Stimulated activated CD8-positive, alpha-beta memory T cell treated with anti-CD3 and anti-CD28 coated beads, Interleukin-15, amount 100 ng/mL, for 4 hours (primary cell): Measurements from ENCODE around the gene MAD1L1.
"Not testable (repeated sequence)": the region's sequence is repeated elsewhere in the genome, so short reads cannot be mapped to it uniquely, and the experiment has no call there.

Experiments
- DNase-seq, 2 donors: peaks; one replicate each; pipeline ENCODE4 v3.0.0-alpha.2; 2020; ENCODE audit warnings: low read depth in 2 of 2

The MAD1L1 gene

DNA sequence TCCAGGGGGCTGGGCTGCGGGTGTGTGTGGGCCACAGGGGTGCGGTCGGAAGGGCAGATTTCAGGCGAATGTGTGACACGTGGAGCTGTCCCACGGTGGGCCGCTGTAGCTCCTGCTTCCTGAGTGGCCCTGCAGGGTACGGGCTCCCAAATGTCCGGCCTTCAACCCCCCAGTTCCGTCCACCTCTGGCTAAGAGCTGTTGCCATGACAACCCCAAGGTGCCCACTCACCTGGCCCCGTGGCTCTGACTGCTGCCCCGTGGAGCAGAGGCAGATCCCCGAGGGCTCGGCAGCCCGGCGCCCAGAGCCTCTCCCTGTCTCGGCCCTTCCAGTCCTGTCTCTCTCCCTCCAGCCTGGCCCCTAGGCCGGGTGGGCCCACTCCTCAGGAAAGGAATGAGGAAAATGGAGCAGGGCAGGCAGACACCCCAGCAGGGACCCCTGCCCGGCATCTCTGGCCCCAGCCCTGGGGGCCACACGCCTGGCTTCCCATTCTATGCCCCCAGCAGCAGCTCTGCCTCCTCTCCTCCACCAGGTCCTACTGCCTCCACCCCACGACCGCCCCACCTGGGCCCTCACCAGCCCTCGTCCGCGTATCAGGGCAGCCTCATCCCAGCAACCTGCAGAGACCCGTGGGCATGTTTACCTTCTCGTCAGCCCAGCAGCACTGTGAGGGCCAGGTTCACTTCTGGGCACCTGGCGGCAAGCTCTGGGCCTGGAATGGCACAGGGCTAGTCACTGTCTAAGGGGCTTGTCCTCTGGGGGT lies 347.1 kb downstream of the MAD1L1 start:
- DNase-seq = no peak

DNA sequence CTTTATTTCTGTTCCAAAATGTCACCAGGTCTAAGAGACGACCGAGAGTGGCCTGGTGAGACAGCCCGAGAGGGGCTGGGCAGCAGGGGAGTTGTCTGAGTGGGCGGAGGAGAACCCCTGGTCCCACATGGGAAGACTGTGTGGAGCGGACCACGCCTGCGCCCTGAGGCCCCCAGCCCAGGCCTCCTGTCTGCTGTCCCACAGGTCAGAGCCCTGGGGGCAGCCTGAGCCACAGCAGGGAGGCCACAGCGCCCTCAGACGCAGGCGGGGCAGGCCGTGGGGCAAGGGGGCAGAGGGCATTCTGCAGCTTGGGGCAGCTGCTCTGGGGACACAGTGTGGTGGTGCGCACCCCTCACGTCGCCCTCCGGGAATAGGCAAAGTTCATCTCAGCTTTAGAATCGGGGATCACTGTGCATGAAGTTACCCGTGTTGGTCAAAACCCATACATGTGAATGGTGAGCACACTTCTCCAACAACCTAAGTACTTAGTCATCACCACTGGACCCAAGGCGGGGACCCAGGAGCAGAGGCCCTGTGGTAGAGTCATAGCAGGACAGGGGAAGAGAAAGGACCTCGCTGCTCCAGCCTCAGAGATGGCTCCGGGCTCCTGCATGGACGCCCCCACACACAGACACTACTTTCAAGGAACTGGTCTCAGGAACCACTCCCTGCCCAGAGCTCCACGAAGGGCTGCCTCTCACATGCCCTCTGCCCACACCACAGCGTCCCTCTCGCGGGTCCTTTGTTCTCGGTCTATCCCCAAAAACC lies 348.0 kb downstream of the MAD1L1 start:
- DNase-seq = no peak

DNA sequence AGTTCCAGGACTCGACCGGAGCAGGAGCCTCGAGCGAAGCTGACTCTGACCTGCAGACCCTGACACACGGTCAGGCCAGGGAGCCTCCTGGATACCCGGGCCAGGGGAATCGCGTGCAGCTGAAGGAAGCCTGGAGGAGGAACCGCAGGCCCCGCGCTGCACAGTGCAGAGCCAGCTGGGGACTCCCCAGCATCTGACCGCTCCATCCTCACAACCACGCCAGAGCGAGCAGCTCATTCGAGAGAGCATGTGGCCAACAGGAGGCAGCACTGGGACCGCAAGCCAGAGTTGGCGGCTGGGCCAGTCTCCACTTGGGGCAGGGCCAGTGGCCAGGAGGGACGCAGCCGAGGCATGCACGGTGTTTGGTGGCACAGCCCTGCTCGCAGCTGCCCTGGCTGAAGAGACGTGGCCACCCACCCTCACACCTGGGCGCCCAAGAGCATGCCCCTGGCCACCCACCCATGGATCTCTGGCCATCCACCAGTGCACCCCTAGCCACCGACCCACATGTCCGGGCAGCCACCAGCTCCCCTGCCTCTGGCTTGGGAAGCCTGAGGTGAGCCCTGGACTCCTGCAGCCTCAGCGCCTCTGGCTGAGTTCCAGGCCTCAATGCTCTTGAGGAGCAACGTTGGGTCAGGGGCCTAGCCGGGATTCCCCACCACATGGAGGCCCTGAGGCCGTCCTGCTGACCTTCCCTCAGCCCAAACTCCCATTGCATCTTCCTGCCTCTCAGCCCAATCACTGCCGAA lies 348.7 kb downstream of the MAD1L1 start:
- DNase-seq = no peak

DNA sequence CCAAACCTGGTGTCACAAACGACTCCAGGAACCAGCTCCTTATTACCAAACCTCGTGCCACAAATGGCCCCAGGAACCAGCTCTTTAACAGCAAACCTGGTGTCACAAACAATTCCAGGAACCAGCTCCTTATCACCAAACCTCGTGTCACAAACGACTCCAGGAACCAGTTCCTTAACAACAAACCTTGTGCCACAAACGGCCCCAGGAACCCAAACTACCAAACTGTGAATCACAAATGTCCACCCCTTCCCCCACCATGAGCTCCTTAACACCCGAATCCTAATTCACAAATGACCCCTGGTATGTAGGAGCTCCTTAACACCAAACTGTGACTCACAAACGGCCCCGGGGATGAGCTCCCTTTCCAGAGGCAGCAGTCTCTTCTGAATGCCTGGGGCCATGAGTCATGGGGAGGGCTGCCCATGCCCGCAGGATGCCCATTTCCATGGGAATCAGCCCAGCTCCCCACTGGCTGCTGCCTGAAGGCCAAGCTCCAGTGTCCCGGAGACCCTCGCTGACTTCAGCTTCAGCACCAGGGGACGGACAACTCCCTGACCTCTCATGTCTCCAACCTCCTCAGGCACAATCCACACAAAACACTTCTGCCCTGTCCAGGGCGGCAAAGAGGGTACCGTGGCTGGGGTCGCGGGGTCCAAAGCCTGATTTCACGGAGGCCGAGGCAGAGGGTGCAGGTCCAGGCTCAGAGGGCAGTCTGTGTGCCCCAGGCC lies 349.5 kb downstream of the MAD1L1 start:
- no peak for DNase-seq

DNA sequence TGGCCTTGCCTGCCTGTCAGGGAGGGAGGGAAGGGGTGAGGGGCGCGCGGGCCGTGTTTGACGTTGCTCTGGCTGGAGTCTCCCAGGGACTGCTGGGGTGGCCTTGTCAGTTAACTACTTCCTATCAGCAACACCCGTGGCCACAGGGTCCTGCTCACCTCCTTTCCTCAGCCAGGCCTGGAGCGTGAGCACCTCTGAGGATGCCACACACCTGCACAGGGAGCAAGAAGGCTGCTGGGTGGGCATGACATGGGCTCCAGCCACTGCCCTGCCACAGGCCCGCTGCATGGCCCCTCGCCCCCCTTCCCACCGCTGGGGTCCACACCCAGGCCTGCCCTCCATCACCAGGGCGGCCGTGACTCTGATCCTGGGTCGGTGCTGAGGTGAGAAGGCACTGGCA lies 350.3 kb downstream of the MAD1L1 start:
- no peak for DNase-seq

DNA sequence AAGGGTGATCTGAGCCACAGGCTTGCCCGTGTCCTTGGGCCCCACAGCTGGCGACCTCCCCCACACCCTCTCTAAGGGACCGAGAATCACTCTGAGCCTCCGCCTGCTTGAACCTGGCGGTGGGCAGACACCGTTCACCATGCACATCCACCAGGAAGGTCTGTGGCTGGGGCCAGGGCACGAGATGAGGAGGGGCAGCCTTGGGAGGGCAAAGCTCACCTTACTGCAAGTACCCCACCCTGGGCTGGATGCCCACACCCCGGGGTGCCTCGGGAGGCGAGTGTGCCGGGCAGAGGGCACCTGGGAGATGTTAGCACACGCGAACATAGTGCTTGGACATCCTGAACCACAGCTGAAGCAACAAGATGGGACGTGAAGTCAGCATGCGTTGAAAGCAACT lies 350.8 kb downstream of the MAD1L1 start:
- no peak for DNase-seq

DNA sequence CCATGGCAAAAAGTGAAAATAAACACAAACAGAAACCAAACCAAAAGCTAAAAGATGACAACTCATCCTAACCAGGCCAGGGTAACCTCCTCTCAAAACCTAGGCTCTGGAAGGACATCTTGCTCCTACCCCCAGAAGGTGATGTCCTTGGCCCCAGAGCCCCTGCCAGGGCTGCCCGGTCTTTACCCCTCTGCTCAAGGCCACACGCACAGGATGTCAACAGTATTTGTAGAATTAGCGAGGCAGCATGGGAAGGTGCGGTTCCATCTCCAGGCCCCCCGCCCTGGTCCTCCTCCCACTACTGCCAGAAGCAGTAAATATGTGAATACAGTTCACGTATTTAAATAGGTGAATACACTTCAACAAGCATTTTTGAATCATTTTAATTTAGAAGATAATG lies 356.1 kb downstream of the MAD1L1 start:
- not testable (repeated sequence) for DNase-seq

DNA sequence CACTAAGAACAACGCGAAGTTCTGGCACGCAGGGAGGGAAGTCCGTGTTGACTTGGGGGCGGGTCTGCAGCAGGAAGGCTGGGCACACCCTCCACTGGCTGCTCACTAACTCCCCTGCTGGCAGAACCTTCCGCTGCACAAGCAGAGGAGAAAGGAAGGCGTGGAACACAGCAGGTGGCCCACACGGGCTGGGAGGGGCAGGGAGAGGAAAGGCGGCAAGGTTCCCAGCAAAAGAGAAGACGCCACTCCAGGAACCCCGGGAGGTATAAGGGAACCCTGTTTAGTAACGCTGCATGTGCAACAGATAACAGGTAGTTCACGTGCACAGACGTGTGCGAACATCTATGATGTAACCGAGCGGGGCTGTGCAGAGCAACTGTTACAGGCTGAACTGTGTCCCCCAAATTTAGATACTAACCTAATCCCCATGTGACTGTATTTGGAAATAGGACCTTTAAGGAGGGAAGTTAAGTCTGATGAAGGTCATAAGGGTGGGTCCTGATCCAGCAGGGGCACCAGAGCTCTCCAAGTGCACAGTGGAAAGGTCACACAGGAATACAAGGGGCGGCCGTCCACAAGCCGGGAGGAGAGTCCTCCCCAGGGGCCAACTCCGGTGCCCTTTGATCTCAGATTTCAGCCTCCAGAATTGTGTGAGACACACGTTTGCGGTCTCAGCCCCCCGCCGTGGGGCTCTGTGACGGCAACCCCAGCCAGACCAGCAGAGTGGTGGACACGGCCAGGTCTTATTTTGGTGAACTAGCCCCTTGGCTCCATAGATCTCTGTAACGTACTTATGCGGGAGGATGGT lies 357.1 kb downstream of the MAD1L1 start:
- DNase-seq = not testable (repeated sequence)

DNA sequence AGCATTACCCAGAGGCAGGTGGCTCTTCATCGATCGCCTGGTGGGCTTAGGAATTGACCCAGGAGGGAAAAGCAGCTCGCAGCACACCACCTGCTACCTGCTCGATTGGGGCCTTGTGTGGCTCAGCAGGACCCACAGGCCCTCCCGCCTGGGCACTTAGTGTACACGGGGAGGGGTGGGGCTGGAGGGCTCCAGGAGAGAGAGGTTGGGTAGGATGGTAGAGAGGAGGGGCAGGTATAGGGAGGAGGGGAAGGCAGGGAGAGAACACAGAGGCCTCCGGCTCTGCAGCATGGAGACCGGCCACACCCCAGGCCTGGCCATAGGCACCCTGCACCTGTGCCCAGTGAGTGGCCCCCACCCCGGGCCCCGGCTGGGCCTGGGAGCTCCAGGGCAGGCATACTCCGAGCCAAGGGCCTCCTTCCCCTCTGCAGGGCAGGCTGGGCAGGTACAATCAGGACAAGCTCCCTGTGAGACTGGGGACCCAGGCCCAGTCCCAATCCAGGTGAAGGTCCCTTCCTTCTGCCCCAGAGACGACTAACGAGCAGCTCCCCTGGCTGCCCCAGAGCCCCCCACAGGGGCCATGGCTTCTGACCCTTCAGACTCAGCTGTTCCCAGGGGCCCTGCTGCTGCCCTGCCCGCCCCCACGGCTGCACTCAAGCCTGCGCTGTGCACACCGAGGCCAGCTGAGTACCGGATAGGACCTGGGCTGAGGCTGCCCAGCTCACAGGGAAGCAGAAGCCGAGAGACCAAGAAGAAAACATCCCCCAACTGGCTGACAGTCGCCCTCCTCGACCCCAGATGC lies 358.0 kb downstream of the MAD1L1 start:
- DNase-seq = not testable (repeated sequence)

DNA sequence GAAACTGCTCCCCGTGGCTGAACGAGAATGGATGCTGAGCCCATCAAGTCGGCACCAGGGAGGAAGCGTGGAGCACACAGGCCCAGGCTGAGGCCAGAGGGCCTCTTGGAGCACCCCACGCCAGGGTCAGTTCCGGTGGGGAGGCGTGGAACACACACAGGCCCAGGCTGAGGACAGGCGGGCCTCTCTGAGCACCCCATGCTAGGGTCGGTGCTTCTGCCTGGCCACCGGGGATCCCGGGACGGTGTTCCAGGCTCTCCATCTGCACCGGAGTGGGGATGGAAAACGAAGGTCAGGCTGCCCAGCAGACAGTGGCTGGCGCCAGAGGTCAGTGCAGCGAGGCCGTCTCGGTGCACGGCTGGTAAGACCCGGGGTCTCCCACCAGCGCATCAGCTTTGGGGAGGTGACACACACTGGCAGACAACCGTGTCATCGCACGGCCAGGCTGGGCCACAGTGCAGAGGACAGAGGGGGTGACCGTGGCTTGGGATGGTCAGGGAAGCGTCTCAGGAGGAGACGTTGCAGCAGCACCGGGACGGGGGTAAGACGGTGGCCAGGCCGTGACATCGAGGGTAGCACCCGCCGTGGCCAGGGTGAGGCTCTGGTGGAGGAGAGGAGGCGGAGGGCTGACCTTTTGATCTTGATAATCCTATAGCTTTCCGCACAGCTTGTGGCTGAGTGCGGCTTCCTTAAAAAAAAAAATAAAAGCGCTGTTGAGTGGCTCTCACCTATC lies 358.7 kb downstream of the MAD1L1 start:
- DNase-seq = no peak

DNA sequence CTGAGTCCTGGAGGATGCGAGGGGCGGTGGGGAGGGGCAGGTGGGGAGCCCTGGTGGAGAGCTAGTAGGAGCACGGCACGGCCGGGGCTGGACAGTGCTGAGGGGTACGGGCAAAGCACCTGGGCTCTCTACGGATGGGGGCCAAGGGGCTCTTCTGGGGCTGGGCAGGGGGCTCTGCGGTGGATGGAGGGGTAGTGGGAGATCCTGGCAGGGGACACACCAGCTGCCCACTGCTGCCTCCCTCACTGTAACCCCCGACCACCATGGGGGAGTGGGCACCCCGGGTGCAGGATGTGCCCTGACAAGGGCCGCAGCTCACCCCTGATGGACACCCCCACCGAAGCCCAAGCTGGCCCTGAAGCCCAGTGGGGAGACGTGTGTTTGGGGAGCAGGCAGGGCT lies 359.3 kb downstream of the MAD1L1 start:
- DNase-seq = no peak

DNA sequence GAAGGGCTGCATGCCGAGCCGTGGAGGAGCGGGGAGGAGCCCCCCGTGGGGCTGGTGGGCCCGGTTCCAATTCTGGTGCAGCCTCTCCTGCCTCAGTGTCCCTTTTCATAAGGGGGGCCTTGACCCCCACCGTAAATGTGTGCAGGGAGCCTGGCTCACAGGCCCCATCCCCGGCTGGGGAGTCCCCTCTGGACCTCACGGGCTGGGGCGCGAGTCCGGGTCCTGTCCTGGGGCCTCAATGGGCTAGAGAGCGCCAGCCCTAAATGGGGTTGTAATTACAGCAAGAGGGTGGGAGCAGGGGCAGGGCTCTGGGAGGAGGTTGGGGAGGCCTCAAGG lies 359.7 kb downstream of the MAD1L1 start:
- DNase-seq = no peak

DNA sequence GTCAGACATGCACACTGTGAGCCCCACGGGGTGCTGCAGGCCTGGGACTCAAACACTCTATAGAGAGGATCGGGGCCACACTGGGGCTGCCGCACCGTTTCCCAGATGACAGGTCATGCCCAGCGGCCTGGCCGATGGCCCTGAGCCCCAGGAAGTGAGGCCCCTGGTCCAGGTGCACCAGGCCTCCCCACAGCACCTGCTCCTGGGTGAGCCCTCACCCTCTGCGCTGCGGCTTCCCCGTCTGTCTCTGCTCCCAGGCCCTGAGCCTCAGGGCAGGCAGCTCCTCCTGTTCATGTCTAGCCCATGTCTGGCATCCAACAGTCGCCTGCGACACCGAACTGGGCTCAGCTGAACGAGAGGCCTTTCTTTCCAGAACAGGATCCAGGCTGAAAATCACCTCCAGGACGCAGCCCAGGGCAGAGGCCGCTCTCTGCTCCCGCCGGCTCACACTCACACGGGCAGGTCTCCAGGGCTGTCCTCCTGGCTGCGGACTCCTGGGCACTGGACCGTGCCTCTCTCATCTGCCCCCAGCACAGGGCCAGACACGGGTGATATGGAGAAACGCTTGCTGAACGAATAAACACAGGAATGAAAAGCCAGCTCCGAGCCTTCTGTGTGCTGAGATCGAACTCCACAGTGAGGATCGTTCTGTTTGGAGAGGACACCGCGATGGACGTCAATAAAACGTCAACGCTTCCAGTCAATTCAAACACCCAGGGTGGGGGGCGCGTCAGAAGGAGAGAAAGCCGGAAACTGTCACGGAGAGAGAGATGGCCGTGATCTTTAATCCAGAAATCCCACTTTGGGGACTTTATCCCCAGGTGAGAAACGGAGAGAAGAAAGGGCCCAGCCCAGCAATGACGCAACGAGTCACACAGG lies 360.3 kb downstream of the MAD1L1 start:
- DNase-seq = no peak

DNA sequence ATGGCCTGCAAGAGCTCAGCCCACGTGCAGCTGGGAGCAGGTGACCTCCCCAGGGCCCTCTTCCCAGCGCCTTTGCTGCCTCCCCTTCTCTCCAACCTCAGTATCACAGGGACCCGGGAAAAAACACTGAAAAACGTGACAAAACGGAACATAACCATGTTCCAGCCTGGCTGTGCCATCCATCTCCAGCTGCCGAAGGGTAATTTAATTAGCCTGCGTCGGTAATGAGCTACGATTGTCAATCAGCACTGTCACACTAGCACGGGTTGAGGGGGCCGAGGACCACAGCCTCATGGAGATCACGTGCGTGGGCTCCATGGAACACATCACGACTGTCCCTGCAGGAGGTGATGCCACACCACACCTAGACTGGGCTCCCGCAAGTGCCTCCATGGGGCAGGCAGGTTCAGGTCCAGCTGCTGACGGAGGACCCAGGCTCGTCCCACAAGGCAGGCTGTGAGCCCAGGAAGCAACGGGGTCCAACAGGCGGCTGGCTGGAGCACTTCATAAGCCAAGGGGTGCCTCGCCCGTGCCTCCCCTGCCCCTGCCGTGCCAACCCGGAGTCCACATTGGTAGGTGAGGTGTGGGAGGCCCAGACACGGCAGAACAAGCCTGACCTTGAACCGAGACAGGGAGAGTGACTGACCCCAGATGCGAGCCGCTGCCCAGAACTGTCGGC lies 363.2 kb downstream of the MAD1L1 start:
- DNase-seq = no peak

DNA sequence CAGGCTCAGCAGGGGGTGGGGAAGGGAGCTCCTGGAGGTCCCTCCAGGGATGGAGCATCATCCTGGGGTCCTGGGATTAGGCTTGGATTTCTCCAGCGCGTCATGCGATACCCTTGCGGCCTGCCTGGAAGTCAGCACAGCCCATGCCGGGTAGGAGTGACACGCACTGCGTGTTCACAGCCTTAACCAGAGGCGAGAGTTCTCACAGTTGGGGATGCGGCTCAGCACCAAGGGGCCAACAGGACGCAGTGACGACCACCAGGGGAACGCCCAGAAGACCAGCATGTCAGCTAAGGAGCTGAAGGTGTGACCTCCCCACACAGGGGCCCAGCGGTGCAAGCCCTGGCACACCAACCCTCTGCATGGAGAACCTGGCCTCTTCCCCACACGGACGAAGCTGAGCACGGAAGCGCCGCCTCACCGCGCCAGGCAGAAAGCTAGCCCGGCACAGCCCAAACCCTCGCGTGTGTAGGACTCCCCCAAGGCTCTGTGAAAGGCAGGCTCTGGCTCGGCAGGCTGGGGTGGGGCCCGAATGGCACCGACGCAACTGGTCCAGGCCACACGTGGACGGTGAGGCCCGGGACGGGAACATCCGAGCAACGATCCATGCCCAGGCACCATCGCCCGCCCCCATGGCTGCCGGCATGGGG lies 364.1 kb downstream of the MAD1L1 start:
- DNase-seq = no peak

DNA sequence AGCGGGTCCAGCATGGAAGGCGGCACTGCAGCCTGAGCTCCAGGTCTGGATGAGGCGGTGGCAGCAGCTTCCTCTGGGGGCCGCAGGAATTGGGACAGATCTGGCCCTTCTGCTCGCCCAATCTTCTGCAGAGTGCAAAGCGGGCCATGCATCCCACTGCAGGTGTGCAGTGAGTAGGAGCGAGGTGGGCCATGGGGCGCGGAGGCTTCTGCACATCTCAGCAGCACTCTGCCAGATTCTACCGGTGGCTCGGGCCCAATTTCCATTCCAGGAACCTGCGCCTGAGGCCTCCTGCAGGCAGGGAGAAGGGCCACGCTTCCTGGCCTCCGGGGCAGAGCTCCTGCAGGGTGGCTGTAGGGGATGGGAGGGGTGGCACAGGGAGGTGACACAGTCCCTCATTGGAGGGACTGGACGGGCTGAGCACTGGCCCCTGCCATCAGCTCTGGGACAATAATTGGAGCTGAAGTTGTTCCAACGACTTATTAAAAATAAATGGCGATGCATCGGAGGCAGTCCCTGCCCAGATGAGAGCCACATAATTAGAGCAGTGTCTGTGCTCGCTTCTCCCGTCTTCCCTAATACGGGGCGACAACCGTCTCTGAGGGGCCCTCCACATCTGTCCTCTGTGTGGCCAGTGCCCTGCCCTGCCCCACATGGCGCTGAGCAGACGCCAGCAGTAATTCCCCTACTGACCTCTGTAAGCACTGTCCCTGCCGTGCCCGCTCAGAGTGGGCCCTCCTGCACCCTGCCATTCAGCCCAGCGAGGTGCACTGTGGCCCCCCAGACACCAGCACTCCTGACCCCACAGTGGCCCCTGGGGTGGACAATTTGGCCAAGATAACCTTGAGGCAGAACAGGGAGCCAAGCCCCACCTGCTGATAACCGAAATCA lies 365.1 kb downstream of the MAD1L1 start:
- no peak for DNase-seq

DNA sequence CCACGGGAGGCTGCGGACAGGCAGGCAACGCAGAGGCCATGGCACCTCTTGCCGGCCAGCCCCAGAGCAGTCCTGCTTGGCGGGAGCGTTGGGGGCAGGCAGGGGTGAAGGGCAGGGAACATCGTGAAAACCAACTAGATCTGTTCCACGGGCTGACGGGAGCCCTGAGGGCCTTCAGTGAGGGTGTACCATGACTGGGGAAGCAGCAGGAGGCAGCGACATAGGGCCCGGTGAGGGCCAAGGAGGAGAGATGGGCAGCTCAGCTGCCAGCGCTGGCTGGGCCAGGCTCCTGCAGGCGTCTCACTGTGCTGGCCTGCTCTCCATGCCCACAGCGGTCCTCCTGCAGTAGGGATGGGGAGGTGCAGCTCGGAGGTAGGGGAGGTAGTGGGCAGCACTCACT lies 366.1 kb downstream of the MAD1L1 start:
- DNase-seq = no peak
